ENCODE data around the gene CADM4. TPM values are rescaled to one million over a fixed set of nuclear protein-coding genes. Genes with fewer than 3 reads are reported as not detected.
"Not testable (repeated sequence)": the region's sequence is repeated elsewhere in the genome, so short reads cannot be mapped to it uniquely, and the experiment has no call there.

Gene CADM4
- total RNA-seq, 1 donor from 2014 or later, result 8.7 TPM

DNA sequence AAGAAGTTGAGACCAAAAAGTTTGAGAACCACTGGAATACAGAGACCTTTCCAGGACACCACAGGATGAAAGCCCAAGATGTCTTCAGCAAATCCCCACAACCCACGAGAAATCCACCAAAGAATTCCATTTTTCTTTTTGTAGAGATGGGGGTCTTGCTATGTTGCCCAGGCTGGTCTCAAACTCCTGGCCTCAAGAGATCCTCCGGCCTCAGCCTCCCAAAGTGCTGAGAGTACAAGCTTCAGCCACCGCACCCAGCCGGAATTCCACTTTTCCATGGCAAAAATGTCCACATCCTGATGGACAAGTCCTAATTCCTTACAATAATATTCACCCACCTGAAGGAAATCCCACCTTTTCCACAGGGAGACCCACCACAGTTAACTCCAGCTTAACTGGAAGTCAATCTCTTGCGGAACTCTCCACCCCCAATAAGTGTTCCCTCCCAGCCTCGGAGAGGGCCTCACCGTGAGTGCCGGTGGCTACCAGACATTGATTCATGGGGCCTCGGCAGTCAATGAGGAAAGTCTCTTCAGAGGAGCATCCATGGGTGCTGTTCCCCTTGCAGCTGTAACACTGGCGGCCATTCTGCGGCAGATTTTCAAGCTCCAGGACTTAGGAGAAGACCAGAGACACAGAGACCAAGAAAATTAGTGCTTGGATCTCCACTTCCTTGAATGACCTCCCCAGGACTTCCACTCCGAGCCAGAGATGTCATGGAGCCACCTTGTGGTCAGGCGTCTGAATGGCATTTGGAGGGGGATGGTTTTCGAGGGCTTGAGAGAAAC lies 12.3 kb upstream of the CADM4 start:
- Histone ChIP-seq H3K4me1 (no peaks in the 10 kb centered on the region), H3K36me3 (peaks cover 79% of the 10 kb centered on the region), H3K9me3 (no peaks in the 10 kb centered on the region), H3K4me3 (no peak overlapping the region), H3K27ac (no peak overlapping the region), H3K27me3 (no peaks in the 10 kb centered on the region)
- TF ChIP-seq, protein P1, sequence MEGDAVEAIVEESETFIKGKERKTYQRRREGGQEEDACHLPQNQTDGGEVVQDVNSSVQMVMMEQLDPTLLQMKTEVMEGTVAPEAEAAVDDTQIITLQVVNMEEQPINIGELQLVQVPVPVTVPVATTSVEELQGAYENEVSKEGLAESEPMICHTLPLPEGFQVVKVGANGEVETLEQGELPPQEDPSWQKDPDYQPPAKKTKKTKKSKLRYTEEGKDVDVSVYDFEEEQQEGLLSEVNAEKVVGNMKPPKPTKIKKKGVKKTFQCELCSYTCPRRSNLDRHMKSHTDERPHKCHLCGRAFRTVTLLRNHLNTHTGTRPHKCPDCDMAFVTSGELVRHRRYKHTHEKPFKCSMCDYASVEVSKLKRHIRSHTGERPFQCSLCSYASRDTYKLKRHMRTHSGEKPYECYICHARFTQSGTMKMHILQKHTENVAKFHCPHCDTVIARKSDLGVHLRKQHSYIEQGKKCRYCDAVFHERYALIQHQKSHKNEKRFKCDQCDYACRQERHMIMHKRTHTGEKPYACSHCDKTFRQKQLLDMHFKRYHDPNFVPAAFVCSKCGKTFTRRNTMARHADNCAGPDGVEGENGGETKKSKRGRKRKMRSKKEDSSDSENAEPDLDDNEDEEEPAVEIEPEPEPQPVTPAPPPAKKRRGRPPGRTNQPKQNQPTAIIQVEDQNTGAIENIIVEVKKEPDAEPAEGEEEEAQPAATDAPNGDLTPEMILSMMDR (IDR thresholded peaks at IDR 0.05), result peak; percentile 71
- no peak for DNase-seq
- ATAC-seq, result peak; percentile 90
- intact Hi-C loops (cut with DNase I), result no loop called here

GRCh38 chr19:43650276-43650675 lies 10.6 kb upstream of the CADM4 start:
- intact Hi-C loops (cut with DNase I); H3K4me1 ChIP-seq; DNase-seq; H3K27me3 ChIP-seq; H3K27ac ChIP-seq; H3K4me3 ChIP-seq; H3K9me3 ChIP-seq; ATAC-seq: not testable (repeated sequence)
- peaks cover 66% of the 10 kb centered on the region for H3K36me3 ChIP-seq

GRCh38 chr19:43649514-43649913 lies 9.9 kb upstream of the CADM4 start:
- no peak for ATAC-seq
- H3K27me3 ChIP-seq, result no peaks in the 10 kb centered on the region
- TF ChIP-seq, protein P1 (IDR thresholded peaks at IDR 0.05), result no peak
- H3K4me1 ChIP-seq, result no peaks in the 10 kb centered on the region
- no peak overlapping the region for H3K27ac ChIP-seq
- DNase-seq, result no peak
- intact Hi-C loops (cut with DNase I), result no loop called here
- H3K36me3 ChIP-seq, result peaks cover 58% of the 10 kb centered on the region
- no peak overlapping the region for H3K4me3 ChIP-seq
- no peaks in the 10 kb centered on the region for H3K9me3 ChIP-seq

- intact Hi-C loops (cut with DNase I), result no loop called here
- Histone ChIP-seq H3K27ac (no peak overlapping the region), H3K36me3 (peaks cover 49% of the 10 kb centered on the region), H3K4me3 (no peak overlapping the region), H3K27me3 (no peaks in the 10 kb centered on the region), H3K9me3 (no peaks in the 10 kb centered on the region), H3K4me1 (no peaks in the 10 kb centered on the region)
- ATAC-seq (peak; percentile 27), DNase-seq (no peak)
- TF ChIP-seq, protein P1 (IDR thresholded peaks at IDR 0.05), result no peak
These were observed 9.0 kb upstream of the CADM4 start for GRCh38 chr19:43648633-43649032.

DNA sequence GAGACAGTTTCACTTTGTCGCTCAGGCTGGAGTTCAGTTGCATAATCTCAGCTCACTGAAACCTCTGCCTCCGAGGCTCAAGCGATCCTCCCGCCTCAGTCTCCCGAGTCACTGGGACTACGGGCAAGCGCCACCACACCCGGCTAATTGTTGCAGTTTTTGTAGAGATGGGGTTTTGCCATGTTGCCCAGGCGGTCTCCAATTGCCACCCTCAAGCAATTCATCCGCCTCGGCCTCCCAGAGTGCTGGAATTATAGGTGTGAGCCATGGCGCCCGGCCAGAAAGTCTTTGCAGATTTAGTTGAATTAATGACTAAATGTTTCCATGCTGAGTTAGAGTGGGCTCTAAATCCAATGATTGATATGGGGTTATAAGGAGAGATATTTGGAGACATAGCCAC lies 4.5 kb upstream of the CADM4 start:
- Histone ChIP-seq H3K27me3 (peaks cover 4% of the 10 kb centered on the region), H3K36me3 (peaks cover 13% of the 10 kb centered on the region), H3K9me3 (no peaks in the 10 kb centered on the region), H3K4me3 (no peak overlapping the region), H3K4me1 (no peaks in the 10 kb centered on the region), H3K27ac (no peak overlapping the region)
- TF ChIP-seq, protein P1 (IDR thresholded peaks at IDR 0.05), result no peak
- intact Hi-C loops (cut with DNase I), result no loop called here
- ATAC-seq, result no peak
- DNase-seq, result no peak

DNA sequence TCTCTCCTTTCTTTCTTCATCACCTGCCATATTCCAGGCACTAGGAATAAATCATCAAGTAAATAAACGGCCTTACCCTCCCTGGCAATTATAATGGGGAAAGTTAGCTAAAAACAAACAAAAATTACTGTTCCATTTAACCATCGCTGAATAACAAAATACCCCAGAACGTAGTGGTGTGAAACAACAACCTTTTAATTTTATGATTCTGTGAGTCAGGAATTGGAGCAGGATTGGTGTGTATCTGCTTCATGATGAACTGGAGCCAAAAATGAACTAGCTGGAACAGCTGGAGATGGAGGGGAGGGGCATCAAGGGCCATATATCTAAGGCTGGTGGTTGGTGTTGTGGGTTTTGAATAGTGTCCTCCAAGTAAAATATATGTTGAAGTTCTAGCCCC lies 3.7 kb upstream of the CADM4 start:
- Histone ChIP-seq H3K9me3 (no peaks in the 10 kb centered on the region), H3K36me3 (peaks cover 5% of the 10 kb centered on the region), H3K27me3 (peaks cover 4% of the 10 kb centered on the region), H3K4me1 (no peaks in the 10 kb centered on the region), H3K27ac (no peak overlapping the region), H3K4me3 (no peak overlapping the region)
- ATAC-seq (no peak), DNase-seq (no peak)
- intact Hi-C loops (cut with DNase I), result no loop called here
- TF ChIP-seq, protein P1 (IDR thresholded peaks at IDR 0.05), result no peak

All from upper lobe of right lung (tissue), 1 donor.